Chondrocyte (in vitro differentiated cells): ENCODE measurements around the gene HSPA9. TPM values are rescaled to one million over a fixed set of nuclear protein-coding genes. Genes with fewer than 3 reads are reported as not detected.

Source experiments
- DNase-seq: peaks from one replicate; pipeline ENCODE4 v3.0.0; 2021; ENCODE audit warnings: mixed read lengths, low spot score
- H3K27ac Mint-ChIP-seq: one replicate; pipeline ENCODE4 v1.8.0; 2021; ENCODE audit warnings: mild to moderate bottlenecking, moderate library complexity, mixed read lengths; ENCODE audit not compliant: unreplicated experiment
- H3K27me3 Mint-ChIP-seq: 2 replicates; pipeline ENCODE4 v1.8.0; 2021; ENCODE audit warnings: low read depth, mixed read lengths
- H3K36me3 Mint-ChIP-seq: 2 replicates; pipeline ENCODE4 v1.8.0; 2021; ENCODE audit warnings: low read depth, mixed read lengths
- H3K4me1 Mint-ChIP-seq: 2 replicates; pipeline ENCODE4 v1.8.0; 2021; ENCODE audit warnings: low read depth, mild to moderate bottlenecking, mixed read lengths
- H3K4me3 Mint-ChIP-seq: one replicate; pipeline ENCODE4 v1.8.0; 2021; ENCODE audit warnings: mild to moderate bottlenecking, moderate library complexity, mixed read lengths; ENCODE audit not compliant: unreplicated experiment
- H3K9me3 Mint-ChIP-seq: 2 replicates; pipeline ENCODE4 v1.8.0; 2021; ENCODE audit warnings: low read depth, mixed read lengths
- CTCF ChIP-seq: fragments of 200-600 bp; sonication (generic); IDR thresholded peaks from 2 replicates; pipeline ENCODE4 v1.5.0; 2021; ENCODE audit warnings: antibody characterized with exemption, mild to moderate bottlenecking, moderate library complexity
- total RNA-seq: library from RNA; stranded (reverse); gene quantifications from 3 replicates; pipeline ENCODE4 v1.2.1, GENCODE V29; 2021

The HSPA9 gene
- total RNA-seq, 1 donor from 2014 or later = 241 TPM

DNA sequence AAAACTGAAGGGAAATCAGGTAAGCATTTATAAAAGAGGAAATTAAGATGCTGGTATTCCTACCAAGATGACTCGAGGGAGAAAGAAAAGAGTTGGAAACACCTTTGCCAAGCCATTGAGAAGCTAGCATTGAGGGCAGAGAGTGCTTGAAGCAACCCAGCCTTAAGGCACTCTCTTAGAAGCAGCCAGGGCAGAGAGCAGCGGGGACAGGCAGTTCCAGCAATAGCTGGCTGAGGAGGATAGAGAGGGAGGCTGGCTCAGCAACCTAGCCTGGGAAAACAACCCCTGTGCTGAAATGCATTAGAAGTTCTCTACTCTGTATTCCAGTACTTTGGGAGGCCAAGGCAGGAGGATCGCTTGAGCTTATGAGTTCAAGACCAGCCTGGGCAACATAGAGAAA is 40.3 kb upstream of the HSPA9 start:
- no peaks in the 10 kb centered on the region for H3K36me3 Mint-ChIP-seq

DNA sequence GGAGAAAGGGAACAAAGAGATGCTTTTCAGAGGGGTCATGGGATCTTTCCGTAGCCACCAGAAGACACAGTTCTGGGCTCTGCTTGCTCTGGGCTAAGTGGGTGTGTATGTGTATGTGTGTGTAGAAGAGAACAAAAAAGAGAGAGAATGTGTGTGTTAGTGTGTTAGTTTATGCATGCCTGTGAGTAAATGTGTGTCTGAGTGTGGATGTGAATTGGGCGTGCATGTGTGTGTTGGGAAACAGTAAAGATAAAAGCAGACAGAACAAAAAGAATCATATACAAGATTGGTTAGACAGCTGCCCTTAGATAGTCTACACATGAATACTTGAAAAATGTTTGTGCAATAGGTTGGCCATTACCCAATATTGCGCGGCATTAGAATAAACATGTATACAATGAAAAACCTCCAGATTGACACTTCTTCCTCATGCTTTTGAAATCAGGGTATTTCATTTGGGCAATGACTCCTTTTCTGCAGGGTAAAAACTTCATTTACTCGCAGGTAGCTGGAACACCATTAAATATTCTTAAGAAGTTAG is 36.5 kb upstream of the HSPA9 start:
- no peaks in the 10 kb centered on the region for H3K9me3 Mint-ChIP-seq
- peaks cover 4% of the 10 kb centered on the region for H3K27me3 Mint-ChIP-seq
- H3K36me3 Mint-ChIP-seq = no peaks in the 10 kb centered on the region
- peaks cover 28% of the 10 kb centered on the region for H3K4me1 Mint-ChIP-seq
- TF ChIP-seq CTCF = no peak
- H3K4me3 Mint-ChIP-seq = peak overlapping the region; percentile 31
- H3K27ac Mint-ChIP-seq = no peak overlapping the region
- no peak for DNase-seq

More for the DNA sequence above, 40.3 kb upstream of the HSPA9 start:
- no peak for TF ChIP-seq CTCF
- H3K9me3 Mint-ChIP-seq = no peaks in the 10 kb centered on the region
- peaks cover 12% of the 10 kb centered on the region for H3K4me1 Mint-ChIP-seq
- no peak overlapping the region for H3K4me3 Mint-ChIP-seq
- H3K27me3 Mint-ChIP-seq = peaks cover 3% of the 10 kb centered on the region
- DNase-seq = no peak
- no peak overlapping the region for H3K27ac Mint-ChIP-seq

DNA sequence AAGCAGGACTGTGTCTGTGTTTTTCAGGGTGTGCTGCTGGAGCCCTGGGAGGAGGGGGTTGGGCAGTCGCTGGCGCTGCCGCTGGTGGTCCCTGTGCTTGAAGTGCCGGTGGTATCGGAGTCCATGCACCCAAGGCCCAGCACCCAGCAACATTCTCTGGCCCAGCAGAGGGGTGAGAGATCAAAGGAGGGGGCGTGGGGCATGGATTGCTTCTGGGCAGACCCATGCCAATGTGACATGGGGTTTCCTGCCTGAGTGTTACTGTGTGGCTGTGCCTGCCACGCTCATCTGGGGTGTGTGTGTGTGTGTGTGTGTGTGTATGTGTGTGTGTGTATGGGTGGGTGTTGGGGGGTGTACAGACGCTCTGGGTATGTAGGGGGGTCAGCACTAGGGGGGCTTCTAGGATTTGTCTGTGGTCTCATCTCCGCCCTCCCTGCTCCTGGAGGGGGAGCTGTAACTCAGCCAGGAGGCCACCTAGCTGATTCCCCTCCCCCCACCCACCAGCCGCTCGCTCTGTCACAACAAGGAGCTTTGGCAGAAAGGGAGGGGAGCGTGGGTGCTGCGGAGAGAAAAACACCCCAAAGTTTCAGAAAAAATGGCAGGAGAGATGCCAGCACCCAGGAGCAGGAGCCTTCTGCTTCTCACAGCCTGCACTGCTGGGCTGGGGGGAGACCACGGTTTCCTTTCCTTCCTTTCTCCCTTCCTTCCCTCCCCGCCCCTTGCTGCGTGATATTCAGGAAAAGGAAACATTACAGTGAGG is 35.9 kb upstream of the HSPA9 start:
- TF ChIP-seq CTCF = peak; percentile 26
- H3K4me1 Mint-ChIP-seq = peaks cover 28% of the 10 kb centered on the region
- peak overlapping the region; percentile 31 for H3K4me3 Mint-ChIP-seq
- no peak for DNase-seq
- H3K27me3 Mint-ChIP-seq = peaks cover 4% of the 10 kb centered on the region
- no peaks in the 10 kb centered on the region for H3K36me3 Mint-ChIP-seq
- H3K27ac Mint-ChIP-seq = peak overlapping the region; percentile 52
- no peaks in the 10 kb centered on the region for H3K9me3 Mint-ChIP-seq

DNA sequence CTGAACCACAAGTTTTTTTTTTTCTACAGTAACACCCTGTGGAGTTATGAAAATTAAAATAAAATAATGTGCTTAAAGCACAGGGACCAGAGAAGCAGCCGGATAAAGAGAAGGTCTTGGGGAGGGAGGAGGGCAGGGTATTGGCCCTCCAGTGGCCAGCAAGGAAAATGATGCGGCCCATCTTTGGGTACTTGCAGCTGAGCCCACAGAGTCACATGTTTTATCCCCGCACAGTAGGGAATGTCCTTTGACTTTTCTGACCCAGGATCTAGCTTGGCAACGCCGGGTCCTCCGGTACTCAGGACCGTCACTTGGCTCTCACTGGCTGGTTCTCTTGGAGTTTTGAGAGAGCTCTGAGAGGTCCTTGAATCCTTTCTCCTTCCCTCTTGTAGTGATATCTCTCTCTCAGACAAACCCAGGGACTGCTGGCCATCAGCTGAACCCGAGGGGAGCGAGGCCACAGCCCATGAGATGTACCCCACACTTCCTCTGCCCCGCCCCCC is 35.3 kb upstream of the HSPA9 start:
- Mint-ChIP-seq H3K27ac (no peak overlapping the region), H3K4me3 (peak overlapping the region; percentile 31), H3K4me1 (peaks cover 28% of the 10 kb centered on the region), H3K36me3 (no peaks in the 10 kb centered on the region), H3K9me3 (no peaks in the 10 kb centered on the region), H3K27me3 (peaks cover 1% of the 10 kb centered on the region)
- TF ChIP-seq CTCF = peak; percentile 33
- no peak for DNase-seq

GRCh38 chr5:138606378-138607064 is 31.3 kb upstream of the HSPA9 start:
- no peaks in the 10 kb centered on the region for H3K9me3 Mint-ChIP-seq
- H3K27ac Mint-ChIP-seq = peak overlapping the region; percentile 11

More at GRCh38 chr5:138606378-138607064, 31.3 kb upstream of the HSPA9 start:
- Mint-ChIP-seq H3K4me1 (peaks cover 32% of the 10 kb centered on the region), H3K4me3 (no peak overlapping the region), H3K27me3 (peaks cover 1% of the 10 kb centered on the region), H3K36me3 (no peaks in the 10 kb centered on the region)
- TF ChIP-seq CTCF = no peak
- no peak for DNase-seq
